Neuronal stem cell (in vitro differentiated cells): Measurements from ENCODE around the gene PRRG2.

Source experiments
- DNase-seq: peaks from one replicate; pipeline ENCODE4 v3.0.0-alpha.2; 2013; ENCODE audit warnings: low spot score
- H2AFZ ChIP-seq: one replicate; pipeline ENCODE4 v1.6.1; 2013; ENCODE audit warnings: mild to moderate bottlenecking, low read length, inconsistent platforms
- H2AK5ac ChIP-seq: 2 replicates; pipeline ENCODE4 v1.6.1; 2013; ENCODE audit warnings: low read depth, mild to moderate bottlenecking, inconsistent platforms, low read length, moderate library complexity, mixed read lengths
- H2BK120ac ChIP-seq: 2 replicates; pipeline ENCODE4 v1.6.1; 2013; ENCODE audit warnings: low read depth, mild to moderate bottlenecking, inconsistent platforms, low read length, moderate library complexity, mixed read lengths
- H2BK12ac ChIP-seq: one replicate; pipeline ENCODE4 v1.6.1; 2013; ENCODE audit warnings: low read length, inconsistent platforms
- H2BK15ac ChIP-seq: 2 replicates; pipeline ENCODE4 v1.6.1; 2013; ENCODE audit warnings: mild to moderate bottlenecking, low read length, inconsistent platforms, mixed read lengths
- H2BK5ac ChIP-seq: one replicate; pipeline ENCODE4 v1.6.1; 2013; ENCODE audit warnings: inconsistent platforms, mild to moderate bottlenecking, low read length, moderate library complexity
- H3K14ac ChIP-seq: one replicate; pipeline ENCODE4 v1.6.1; 2013; ENCODE audit warnings: low read length, inconsistent platforms
- H3K18ac ChIP-seq: 2 replicates; pipeline ENCODE4 v1.6.1; 2013; ENCODE audit warnings: low read length, inconsistent platforms
- H3K23ac ChIP-seq: 2 replicates; pipeline ENCODE4 v1.6.1; 2013; ENCODE audit warnings: low read depth, mild to moderate bottlenecking, mixed read lengths, low read length, inconsistent platforms; ENCODE audit not compliant: poor library complexity
- H3K27ac ChIP-seq: replicated peaks from 3 replicates; pipeline ENCODE4 v1.5.1; 2013; ENCODE audit warnings: low read length, inconsistent platforms
- H3K27me3 ChIP-seq, 3 experiments: 2 replicates each; pipeline ENCODE4 v1.6.1; 2013; ENCODE audit warnings: low read length in 3 of 3, mild to moderate bottlenecking in 2 of 3, inconsistent platforms in 1 of 3, low read depth in 1 of 3, mixed read lengths in 1 of 3, moderate library complexity in 1 of 3; ENCODE audit not compliant: control insufficient read depth in 3 of 3, insufficient read depth in 3 of 3
- H3K36me3 ChIP-seq, 2 donors: replicated peaks in 1 of 2; 2 replicates each; pipeline ENCODE4 v1.6.1; 2013; ENCODE audit warnings: low read length in 2 of 2; ENCODE audit not compliant: control insufficient read depth in 2 of 2, insufficient read depth in 2 of 2
- H3K4ac ChIP-seq: 2 replicates; pipeline ENCODE4 v1.6.1; 2013; ENCODE audit warnings: inconsistent platforms, mild to moderate bottlenecking, low read length, moderate library complexity
- H3K4me1 ChIP-seq, 2 donors: 1 replicate in 1 of 2; 2 replicates in 1 of 2; pipeline ENCODE4 v1.6.1; 2013; ENCODE audit warnings: low read length in 2 of 2, low read depth in 1 of 2; ENCODE audit not compliant: control insufficient read depth in 2 of 2, insufficient read depth in 1 of 2
- H3K4me2 ChIP-seq: one replicate; pipeline ENCODE4 v1.6.1; 2013; ENCODE audit warnings: mild to moderate bottlenecking, low read length, inconsistent platforms; ENCODE audit not compliant: insufficient read depth, poor library complexity, severe bottlenecking
- H3K4me3 ChIP-seq, 2 donors: 2 replicates each; pipeline ENCODE4 v1.5.1; 2013; ENCODE audit warnings: low read length in 2 of 2, mild to moderate bottlenecking in 2 of 2, inconsistent platforms in 1 of 2, moderate library complexity in 1 of 2
- H3K79me1 ChIP-seq: one replicate; pipeline ENCODE4 v1.6.1; 2013; ENCODE audit warnings: low read depth, mild to moderate bottlenecking, inconsistent platforms, low read length, moderate library complexity
- H3K9ac ChIP-seq: one replicate; pipeline ENCODE4 v1.6.1; 2013; ENCODE audit warnings: mild to moderate bottlenecking, low read depth, low read length, inconsistent platforms; ENCODE audit not compliant: poor library complexity
- H3K9me3 ChIP-seq, 2 donors: replicated peaks in 1 of 2; 2 replicates each; pipeline versions ENCODE3 to v1.6.1; 2013; ENCODE audit warnings: low read length in 2 of 2, mild to moderate bottlenecking in 2 of 2, inconsistent platforms in 1 of 2, low read depth in 1 of 2, mixed read lengths in 1 of 2, moderate library complexity in 1 of 2; ENCODE audit not compliant: control insufficient read depth in 2 of 2, insufficient read depth in 1 of 2
- H4K8ac ChIP-seq: one replicate; pipeline ENCODE4 v1.6.1; 2013; ENCODE audit warnings: low read depth, mild to moderate bottlenecking, inconsistent platforms, low read length, moderate library complexity
- H4K91ac ChIP-seq: one replicate; pipeline ENCODE4 v1.6.1; 2013; ENCODE audit warnings: low read length, low read depth, mild to moderate bottlenecking, inconsistent platforms; ENCODE audit not compliant: poor library complexity
- WGBS, 2 donors: extraction: QIAGEN DNeasy Blood & Tissue Kit; methylation state at CpG; one replicate each; pipeline ENCODE4 v1.1.7; 2013; ENCODE audit warnings: missing lambda C conversion rate in 2 of 2, mixed read lengths in 1 of 2; ENCODE audit not compliant: insufficient read length in 2 of 2, insufficient replicate concordance in 1 of 2; ENCODE audit errors: extremely low coverage in 2 of 2; 5-methylcytosine and 5-hydroxymethylcytosine counted together

PRRG2 gene

GRCh38 chr19:49549045-49549444 is 32.1 kb upstream of the PRRG2 start:
- H3K14ac ChIP-seq, result no peak overlapping the region
- H3K18ac ChIP-seq, result no peak overlapping the region
- no peak overlapping the region for H2BK120ac ChIP-seq
- H3K4me2 ChIP-seq, result no peak overlapping the region
- no peak overlapping the region for H3K27ac ChIP-seq
- H2AFZ ChIP-seq, result no peak overlapping the region
- no peak overlapping the region for H3K4ac ChIP-seq
- no CpG with 5 or more reads among the region's 13 CpGs for WGBS, 2 donors
- DNase-seq, result no peak
- H3K79me1 ChIP-seq, result peaks cover 2% of the 10 kb centered on the region
- no peaks in the 10 kb centered on the region for H3K4me1 ChIP-seq
- no peak overlapping the region for H4K8ac ChIP-seq
- peaks cover 3 to 18% of the 10 kb centered on the region in 2 donors for H3K36me3 ChIP-seq
- H2BK12ac ChIP-seq, result no peak overlapping the region
- H3K27me3 ChIP-seq, result no peaks in the 10 kb centered on the region
- no peak overlapping the region for H2BK15ac ChIP-seq
- no peak overlapping the region for H3K23ac ChIP-seq
- H2BK5ac ChIP-seq, result no peak overlapping the region
- no peak overlapping the region for H4K91ac ChIP-seq
- H3K9ac ChIP-seq, result no peak overlapping the region
- no peak overlapping the region for H3K4me3 ChIP-seq
- H3K9me3 ChIP-seq, result no peaks in the 10 kb centered on the region
- no peak overlapping the region for H2AK5ac ChIP-seq

- Histone ChIP-seq H3K4me1 (peaks cover 0 to 5% of the 10 kb centered on the region in 2 donors), H2BK5ac (no peak overlapping the region), H3K27me3 (no peaks in the 10 kb centered on the region), H2BK15ac (no peak overlapping the region), H3K9ac (no peak overlapping the region), H3K36me3 (peaks cover 14 to 38% of the 10 kb centered on the region in 2 donors), H3K18ac (no peak overlapping the region), H3K4ac (no peak overlapping the region), H2BK12ac (no peak overlapping the region), H3K14ac (no peak overlapping the region), H3K27ac (no peak overlapping the region), H3K4me2 (no peak overlapping the region), H2AFZ (no peak overlapping the region), H2AK5ac (no peak overlapping the region), H2BK120ac (no peak overlapping the region), H4K8ac (no peak overlapping the region), H3K79me1 (peaks cover 2% of the 10 kb centered on the region), H3K4me3 (no peak overlapping the region), H4K91ac (no peak overlapping the region), H3K9me3 (no peaks in the 10 kb centered on the region), H3K23ac (no peak overlapping the region)
- no CpG with 5 or more reads among the region's 7 CpGs for WGBS, 2 donors
- no peak for DNase-seq
Measured at GRCh38 chr19:49551531-49551930, 29.6 kb upstream of the PRRG2 start.

- no peaks in the 10 kb centered on the region for H3K27me3 ChIP-seq
- no peak overlapping the region for H3K23ac ChIP-seq
- H3K36me3 ChIP-seq, result peaks cover 23 to 50% of the 10 kb centered on the region in 2 donors
- H2BK120ac ChIP-seq, result no peak overlapping the region
- no peak overlapping the region for H3K27ac ChIP-seq
- H3K9ac ChIP-seq, result no peak overlapping the region
- no peak overlapping the region for H2BK5ac ChIP-seq
- H3K79me1 ChIP-seq, result peaks cover 2% of the 10 kb centered on the region
- no peak overlapping the region for H2AK5ac ChIP-seq
- H2BK15ac ChIP-seq, result no peak overlapping the region
- DNase-seq, result no peak
- peaks cover 0 to 11% of the 10 kb centered on the region in 2 donors for H3K4me1 ChIP-seq
- no peak overlapping the region for H3K18ac ChIP-seq
- H2AFZ ChIP-seq, result no peak overlapping the region
- no CpG with 5 or more reads among the region's 11 CpGs for WGBS, 2 donors
- H3K14ac ChIP-seq, result no peak overlapping the region
- H3K4me3 ChIP-seq, result no peak overlapping the region
- H4K91ac ChIP-seq, result no peak overlapping the region
- H3K4me2 ChIP-seq, result no peak overlapping the region
- H3K4ac ChIP-seq, result no peak overlapping the region
- no peaks in the 10 kb centered on the region for H3K9me3 ChIP-seq
- H4K8ac ChIP-seq, result no peak overlapping the region
- no peak overlapping the region for H2BK12ac ChIP-seq
Measured at GRCh38 chr19:49552749-49553148, 28.4 kb upstream of the PRRG2 start.

- Histone ChIP-seq H3K79me1 (no peaks in the 10 kb centered on the region), H3K4me1 (peaks cover 0 to 11% of the 10 kb centered on the region in 2 donors), H2AK5ac (no peak overlapping the region), H2BK120ac (no peak overlapping the region), H3K27me3 (no peaks in the 10 kb centered on the region), H3K23ac (no peak overlapping the region), H3K9ac (no peak overlapping the region), H3K27ac (no peak overlapping the region), H2BK5ac (no peak overlapping the region), H3K4me3 (no peak overlapping the region), H4K8ac (no peak overlapping the region), H3K9me3 (no peaks in the 10 kb centered on the region), H2BK15ac (no peak overlapping the region), H3K36me3 (peaks cover 29 to 59% of the 10 kb centered on the region in 2 donors), H3K18ac (no peak overlapping the region), H2BK12ac (no peak overlapping the region), H4K91ac (no peak overlapping the region), H3K4ac (no peak overlapping the region), H3K14ac (no peak overlapping the region), H3K4me2 (no peak overlapping the region), H2AFZ (no peak overlapping the region)
- DNase-seq, result no peak
- no CpG with 5 or more reads among the region's 10 CpGs for WGBS, 2 donors
Measured at GRCh38 chr19:49553451-49554271, 27.5 kb upstream of the PRRG2 start.
